NCI-H69 (cell line): ENCODE data around the gene FIBCD1.
A peak's percentile ranks its signal among the peaks of the same experiment; 100 is the strongest.

Experiments
- DNase-seq: peaks from one replicate; lab custom pipeline; 2025; lab: John Stamatoyannopoulos, UW

Gene FIBCD1

GRCh38 chr9:130936285-130937117, 2.5 kb downstream of the FIBCD1 start:
- peak; percentile 97 for DNase-seq

- DNase-seq = no peak
Observed at GRCh38 chr9:130935648-130936271, 3.3 kb downstream of the FIBCD1 start.

GRCh38 chr9:130934702-130935647, 4.1 kb downstream of the FIBCD1 start:
- peak; percentile 17 for DNase-seq

- no peak for DNase-seq
Observed at GRCh38 chr9:130934246-130934645, 4.8 kb downstream of the FIBCD1 start.

- peak; percentile 29 for DNase-seq
Observed at GRCh38 chr9:130933114-130934046, 5.7 kb downstream of the FIBCD1 start.

- no peak for DNase-seq
Observed at GRCh38 chr9:130932255-130933079, 6.6 kb downstream of the FIBCD1 start.

GRCh38 chr9:130931508-130932254, 7.4 kb downstream of the FIBCD1 start:
- no peak for DNase-seq

- DNase-seq = no peak
Observed at GRCh38 chr9:130930804-130931349, 8.2 kb downstream of the FIBCD1 start.

GRCh38 chr9:130930132-130930803, 8.8 kb downstream of the FIBCD1 start:
- no peak for DNase-seq

GRCh38 chr9:130929571-130930038, 9.4 kb downstream of the FIBCD1 start:
- DNase-seq = no peak

GRCh38 chr9:130927995-130928900, 10.8 kb downstream of the FIBCD1 start:
- peak; percentile 97 for DNase-seq

GRCh38 chr9:130927338-130927737, 11.7 kb downstream of the FIBCD1 start:
- DNase-seq = peak; percentile 88

GRCh38 chr9:130925050-130925678, 13.9 kb downstream of the FIBCD1 start:
- DNase-seq = no peak

GRCh38 chr9:130924448-130924788, 14.6 kb downstream of the FIBCD1 start:
- DNase-seq = no peak

GRCh38 chr9:130923611-130924447, 15.2 kb downstream of the FIBCD1 start:
- DNase-seq = no peak
